IMR-90 (cell line): ENCODE results near the gene PLA2G3. TPM values are rescaled to one million over a fixed set of nuclear protein-coding genes. Genes with fewer than 3 reads are reported as not detected.

Source experiments
- ATAC-seq: fragments of 200-7000 bp; cut with Tn5 transposase; 2 replicates; pipeline ENCODE4 v1.9.1; 2020; ENCODE audit warnings: low read depth, mild to moderate bottlenecking, moderate library complexity
- BruUV-seq: library from RNA; stranded (reverse); fragments of 400-500 nt; replicated peaks from 2 replicates; lab custom pipeline; 2021; lab: Mats Ljungman, UMichigan
- CTCF ChIA-PET: fragments of 300-600 bp; formaldehyde crosslinking; extraction: SDS; loops from one replicate; lab custom pipeline; 2021; ENCODE audit warnings: antibody characterized with exemption; lab: Yijun Ruan, JAX
- POLR2A ChIA-PET: fragments of 300-600 bp; sonication (Branson Sonifier 250); formaldehyde crosslinking; loops from one replicate; lab custom pipeline; 2022; ENCODE audit warnings: antibody characterized with exemption; ENCODE audit not compliant: unreplicated experiment; lab: Charles Lee
- DNase-seq: peaks from one replicate; pipeline ENCODE4 v3.0.0; 2013
- H2AFZ ChIP-seq: replicated peaks from 2 replicates; pipeline ENCODE3; 2013; ENCODE audit warnings: low read length, mild to moderate bottlenecking; ENCODE audit not compliant: poor library complexity
- H2AK5ac ChIP-seq: 2 replicates; pipeline ENCODE4 v1.6.1; 2013; ENCODE audit warnings: low read depth, low read length, inconsistent platforms
- H2AK9ac ChIP-seq: replicated peaks from 2 replicates; pipeline ENCODE3; 2013; ENCODE audit warnings: mild to moderate bottlenecking, low read depth, low read length, moderate library complexity; ENCODE audit not compliant: poor library complexity
- H2BK120ac ChIP-seq: 2 replicates; pipeline ENCODE4 v1.6.1; 2013; ENCODE audit warnings: low read depth, low read length, inconsistent platforms
- H2BK15ac ChIP-seq: 3 replicates; pipeline ENCODE4 v1.6.1; 2013; ENCODE audit warnings: low read depth, low read length, inconsistent platforms
- H2BK20ac ChIP-seq: 2 replicates; pipeline ENCODE4 v1.6.1; 2013; ENCODE audit warnings: low read depth, mild to moderate bottlenecking, inconsistent platforms, low read length, moderate library complexity
- H2BK5ac ChIP-seq: 2 replicates; pipeline ENCODE4 v1.6.1; 2013; ENCODE audit warnings: mild to moderate bottlenecking, low read depth, low read length, inconsistent platforms; ENCODE audit not compliant: poor library complexity, severe bottlenecking
- H3K14ac ChIP-seq: replicated peaks from 2 replicates; pipeline ENCODE4 v1.6.1; 2013; ENCODE audit warnings: low read depth, low read length, inconsistent platforms
- H3K18ac ChIP-seq: 2 replicates; pipeline ENCODE4 v1.6.1; 2013; ENCODE audit warnings: low read depth, low read length, control low read depth
- H3K23ac ChIP-seq: 2 replicates; pipeline ENCODE4 v1.6.1; 2013; ENCODE audit warnings: low read depth, low read length, inconsistent platforms
- H3K27ac ChIP-seq: 2 replicates; pipeline ENCODE4 v1.5.1; 2013; ENCODE audit warnings: mild to moderate bottlenecking, control low read depth, low read length; ENCODE audit not compliant: insufficient read depth
- H3K27me3 ChIP-seq: 2 replicates; pipeline ENCODE4 v1.6.1; 2013; ENCODE audit warnings: low read length; ENCODE audit not compliant: control insufficient read depth, insufficient read depth
- H3K36me3 ChIP-seq: 2 replicates; pipeline ENCODE4 v1.6.1; 2013; ENCODE audit warnings: low read length, mixed read lengths; ENCODE audit not compliant: control insufficient read depth, insufficient read depth
- H3K4ac ChIP-seq: 2 replicates; pipeline ENCODE4 v1.6.1; 2013; ENCODE audit warnings: low read depth, low read length, inconsistent platforms
- H3K4me1 ChIP-seq: 2 replicates; pipeline ENCODE4 v1.6.1; 2013; ENCODE audit warnings: low read length, mixed read lengths; ENCODE audit not compliant: control insufficient read depth, insufficient read depth
- H3K4me2 ChIP-seq: 2 replicates; pipeline ENCODE4 v1.6.1; 2013; ENCODE audit warnings: low read depth, mild to moderate bottlenecking, control low read depth, low read length, moderate library complexity
- H3K4me3 ChIP-seq: 2 replicates; pipeline ENCODE4 v1.5.1; 2013; ENCODE audit warnings: low read depth, mild to moderate bottlenecking, control low read depth, low read length, moderate library complexity; ENCODE audit not compliant: insufficient read depth
- H3K56ac ChIP-seq: 2 replicates; pipeline ENCODE4 v1.6.1; 2013; ENCODE audit warnings: low read length, inconsistent platforms; ENCODE audit not compliant: insufficient read depth; ENCODE audit errors: extremely low read depth
- H3K79me1 ChIP-seq, 2 experiments: 2 replicates each; pipeline ENCODE4 v1.6.1; 2013; ENCODE audit warnings: low read length in 2 of 2, inconsistent platforms in 1 of 2, low read depth in 1 of 2
- H3K9ac ChIP-seq: 2 replicates; pipeline ENCODE4 v1.6.1; 2013; ENCODE audit warnings: low read depth, low read length, control low read depth
- H3K9me1 ChIP-seq: 2 replicates; pipeline ENCODE4 v1.6.1; 2013; ENCODE audit warnings: low read length, inconsistent platforms; ENCODE audit not compliant: insufficient read depth
- H3K9me3 ChIP-seq: 2 replicates; pipeline ENCODE4 v1.6.1; 2013; ENCODE audit warnings: low read length; ENCODE audit not compliant: control insufficient read depth, insufficient read depth
- H4K20me1 ChIP-seq: 2 replicates; pipeline ENCODE4 v1.6.1; 2013; ENCODE audit warnings: low read length, inconsistent platforms; ENCODE audit not compliant: insufficient read depth
- H4K5ac ChIP-seq: 2 replicates; pipeline ENCODE4 v1.6.1; 2013; ENCODE audit warnings: mild to moderate bottlenecking, low read depth, low read length, control low read depth
- H4K8ac ChIP-seq, 2 experiments: 2 replicates each; pipeline ENCODE4 v1.6.1; 2013; ENCODE audit warnings: low read depth in 2 of 2, low read length in 2 of 2, control low read depth in 1 of 2, inconsistent platforms in 1 of 2
- H4K91ac ChIP-seq: 2 replicates; pipeline ENCODE4 v1.6.1; 2013; ENCODE audit warnings: low read depth, low read length, inconsistent platforms; ENCODE audit not compliant: insufficient read depth
- CEBPB ChIP-seq: IDR thresholded peaks from 2 replicates; pipeline ENCODE4 v1.6.1; 2012; ENCODE audit warnings: low read depth, low read length, improper control_type of control experiment
- CHD1 ChIP-seq: IDR thresholded peaks from 2 replicates; pipeline ENCODE4 v1.6.1; 2012; ENCODE audit warnings: low read depth, low read length, improper control_type of control experiment
- MAZ ChIP-seq: IDR thresholded peaks from 2 replicates; pipeline ENCODE4 v1.6.1; 2012; ENCODE audit warnings: low read depth, mild to moderate bottlenecking, low read length, improper control_type of control experiment, moderate library complexity, borderline replicate concordance
- NFE2L2 ChIP-seq: fragments of 150-350 bp; IDR thresholded peaks from 2 replicates; pipeline ENCODE4 v1.6.1; 2016; ENCODE audit warnings: low read depth, mild to moderate bottlenecking, low read length
- POLR2A ChIP-seq: IDR thresholded peaks from 2 replicates; pipeline ENCODE4 v1.6.1; 2012; ENCODE audit warnings: mild to moderate bottlenecking, low read depth, low read length
- RAD21 ChIP-seq: IDR thresholded peaks from 2 replicates; pipeline ENCODE4 v1.6.1; 2012; ENCODE audit warnings: low read length, improper control_type of control experiment
- RCOR1 ChIP-seq: IDR thresholded peaks from 2 replicates; pipeline ENCODE4 v1.6.1; 2012; ENCODE audit warnings: mild to moderate bottlenecking, low read length, improper control_type of control experiment; ENCODE audit not compliant: insufficient replicate concordance
- SMC3 ChIP-seq: fragments of 150-350 bp; IDR thresholded peaks from 2 replicates; pipeline ENCODE4 v1.6.1; 2016; ENCODE audit warnings: low read depth, mild to moderate bottlenecking, antibody characterized with exemption, low read length, moderate library complexity
- USF2 ChIP-seq: fragments of 150-350 bp; IDR thresholded peaks from 2 replicates; pipeline ENCODE4 v1.6.1; 2017; ENCODE audit warnings: mild to moderate bottlenecking, antibody characterized with exemption, low read length, low read depth
- WGBS, 2 experiments: methylation state at CpG; one replicate each; pipeline versions ENCODE4 v1.1.5 to v1.1.7; 2013; ENCODE audit warnings: missing lambda C conversion rate in 2 of 2; ENCODE audit not compliant: insufficient read length in 1 of 2; ENCODE audit errors: extremely low coverage in 2 of 2; 5-methylcytosine and 5-hydroxymethylcytosine counted together
- dilution Hi-C: fragments of 300-500 bp; cut with HindIII; formaldehyde crosslinking; loops from one replicate; pipeline ENCODE4 v1.14.3; 2018; ENCODE audit warnings: low sequenced_read_pairs; ENCODE audit not compliant: unreplicated experiment
- in situ Hi-C: fragments of 300-500 bp; cut with MboI; formaldehyde crosslinking; loops from 3 replicates; pipeline ENCODE4 v1.14.3; 2019; ENCODE audit warnings: low sequenced_read_pairs, inconsistent platforms, mixed read lengths
- intact Hi-C: fragments of 100-400 bp; cut with micrococcal nuclease; formaldehyde crosslinking; loops from 2 replicates; pipeline ENCODE4 v1.10.0; 2022
- polyA plus RNA-seq, 3 experiments: library from polyadenylated mRNA; depleted of rRNA; stranded (reverse); fragments of >200 nt; gene quantifications; 2 replicates each; pipeline ENCODE4 v1.2.3, GENCODE V29; 2012; ENCODE audit warnings: low replicate concordance in 1 of 3
- total RNA-seq: library from RNA; depleted of rRNA; stranded (reverse); fragments of >200 nt; gene quantifications from 2 replicates; pipeline ENCODE4 v1.2.3, GENCODE V29; 2012
- TF ChIP-seq, protein P1 (sequence below): conservative IDR thresholded peaks from 2 replicates; pipeline ENCODE4 v1.5.1; 2012; ENCODE audit warnings: mild to moderate bottlenecking, low read depth, low read length, improper control_type of control experiment

The PLA2G3 gene
- total and polyA plus RNA-seq, 2 of the 4 experiments (the other 2 are of a cell fraction), result under 0.01 to 0.12 TPM

- in situ Hi-C loops, result loop anchor here (5.0 kb wide), 1 partner anchor 138 kb away; no protein-coding TSS in a partner anchor
- dilution Hi-C loops, result no loop called here
- no TSS peak for BruUV-seq
Measured at GRCh38 chr22:31084811-31085492, 55.4 kb downstream of the PLA2G3 start.

More at GRCh38 chr22:31084811-31085492, 55.4 kb downstream of the PLA2G3 start:
- WGBS, 2 experiments, result 2% methylated on average over 52 of the region's 69 CpGs; no CpG with 5 or more reads in 1 of the 2 experiments
- Histone ChIP-seq H2BK20ac (peak overlapping the region; percentile 47; the same call in 1 of the 2 replicates), H3K36me3 (peaks cover 38% of the 10 kb centered on the region), H2BK15ac (peak overlapping the region; percentile 92; the same call in 1 of the 3 replicates), H3K9me1 (peaks cover 18% of the 10 kb centered on the region), H3K27me3 (no peaks in the 10 kb centered on the region), H2BK120ac (peak overlapping the region; percentile 93), H4K20me1 (peaks cover 15% of the 10 kb centered on the region), H2BK5ac (peak overlapping the region; percentile 90), H3K4me1 (peaks cover 26% of the 10 kb centered on the region), H3K79me1 (peaks cover 36 to 94% of the 10 kb centered on the region in 2 experiments), H3K18ac (peak overlapping the region; percentile 96), H3K27ac (peak overlapping the region; percentile 98), H3K4me2 (peak overlapping the region; percentile 99), H3K9ac (peak overlapping the region; percentile 95), H3K9me3 (no peaks in the 10 kb centered on the region), H3K14ac (peak overlapping the region; percentile 99), H4K91ac (peak overlapping the region; percentile 98), H3K4me3 (peak overlapping the region; percentile 80), H4K8ac (peak overlapping the region; percentile 88 to 98), H2AK5ac (peak overlapping the region; percentile 99), H4K5ac (peak overlapping the region; percentile 95), H3K56ac (peak overlapping the region; percentile 88), H3K23ac (peak overlapping the region; percentile 98), H3K4ac (peak overlapping the region; percentile 100), H2AFZ (peak overlapping the region; percentile 97), H2AK9ac (peak overlapping the region; percentile 100)
- peak; percentile 71 for ATAC-seq
- peak; percentile 75 for DNase-seq
- ChIA-PET CTCF (interaction anchor here (1.6 to 4.0 kb wide), 2 partner anchors 48 to 132 kb away, joined by 3 to 10 read pairs; no protein-coding TSS in a partner anchor), POLR2A (interaction anchor here (0.6 to 0.7 kb wide), 3 partner anchors 9 to 119 kb away, joined by 3 to 4 read pairs (median 3); no protein-coding TSS in a partner anchor)
- intact Hi-C loops, result no loop called here
- no peak for TF ChIP-seq NFE2L2
- TF ChIP-seq, protein P1, sequence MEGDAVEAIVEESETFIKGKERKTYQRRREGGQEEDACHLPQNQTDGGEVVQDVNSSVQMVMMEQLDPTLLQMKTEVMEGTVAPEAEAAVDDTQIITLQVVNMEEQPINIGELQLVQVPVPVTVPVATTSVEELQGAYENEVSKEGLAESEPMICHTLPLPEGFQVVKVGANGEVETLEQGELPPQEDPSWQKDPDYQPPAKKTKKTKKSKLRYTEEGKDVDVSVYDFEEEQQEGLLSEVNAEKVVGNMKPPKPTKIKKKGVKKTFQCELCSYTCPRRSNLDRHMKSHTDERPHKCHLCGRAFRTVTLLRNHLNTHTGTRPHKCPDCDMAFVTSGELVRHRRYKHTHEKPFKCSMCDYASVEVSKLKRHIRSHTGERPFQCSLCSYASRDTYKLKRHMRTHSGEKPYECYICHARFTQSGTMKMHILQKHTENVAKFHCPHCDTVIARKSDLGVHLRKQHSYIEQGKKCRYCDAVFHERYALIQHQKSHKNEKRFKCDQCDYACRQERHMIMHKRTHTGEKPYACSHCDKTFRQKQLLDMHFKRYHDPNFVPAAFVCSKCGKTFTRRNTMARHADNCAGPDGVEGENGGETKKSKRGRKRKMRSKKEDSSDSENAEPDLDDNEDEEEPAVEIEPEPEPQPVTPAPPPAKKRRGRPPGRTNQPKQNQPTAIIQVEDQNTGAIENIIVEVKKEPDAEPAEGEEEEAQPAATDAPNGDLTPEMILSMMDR, result peak; percentile 75
- peak; percentile 56 for TF ChIP-seq USF2
- TF ChIP-seq CEBPB, result no peak
- TF ChIP-seq SMC3, result peak; percentile 62; the same call in 1 of the 2 replicates
- no peak for TF ChIP-seq RCOR1
- TF ChIP-seq MAZ, result peak; percentile 85
- no peak for TF ChIP-seq CHD1
- TF ChIP-seq RAD21, result peak; percentile 79
- peak; percentile 57; the same call in 1 of the 2 replicates for TF ChIP-seq POLR2A
